WTC11 (cell line): ENCODE results near the gene PTCSC3.

Experiments used
- NR2C2 ChIP-seq: sonication (generic); formaldehyde crosslinking; IDR thresholded peaks from 2 replicates; pipeline ENCODE4 v1.8.0; 2022; ENCODE audit warnings: mild to moderate bottlenecking, missing genetic modification reagents
- NR3C1 ChIP-seq: sonication (generic); formaldehyde crosslinking; conservative IDR thresholded peaks from 2 replicates; pipeline ENCODE4 v1.8.1; 2023; ENCODE audit warnings: low read depth, mild to moderate bottlenecking, missing genetic modification reagents
- RORB ChIP-seq: fragments of 250-450 bp; sonication (Bioruptor Pico); IDR thresholded peaks from 2 replicates; pipeline ENCODE4 v1.9.0; 2021; ENCODE audit warnings: mild to moderate bottlenecking
- SP1 ChIP-seq: sonication (generic); formaldehyde crosslinking; conservative IDR thresholded peaks from 2 replicates; pipeline ENCODE4 v1.8.1; 2022; ENCODE audit warnings: missing genetic modification reagents
- TF ChIP-seq, protein P1 (sequence below): fragments of 200-600 bp; IDR thresholded peaks from 2 replicates; pipeline ENCODE4 v1.8.0; 2022; ENCODE audit warnings: antibody characterized with exemption

- TF ChIP-seq RORB (CRISPR knock-in tag), result no peak
- TF ChIP-seq NR3C1 (CRISPR knock-in tag), result no peak
- no peak for TF ChIP-seq SP1 (CRISPR knock-in tag)
- TF ChIP-seq, protein P1, sequence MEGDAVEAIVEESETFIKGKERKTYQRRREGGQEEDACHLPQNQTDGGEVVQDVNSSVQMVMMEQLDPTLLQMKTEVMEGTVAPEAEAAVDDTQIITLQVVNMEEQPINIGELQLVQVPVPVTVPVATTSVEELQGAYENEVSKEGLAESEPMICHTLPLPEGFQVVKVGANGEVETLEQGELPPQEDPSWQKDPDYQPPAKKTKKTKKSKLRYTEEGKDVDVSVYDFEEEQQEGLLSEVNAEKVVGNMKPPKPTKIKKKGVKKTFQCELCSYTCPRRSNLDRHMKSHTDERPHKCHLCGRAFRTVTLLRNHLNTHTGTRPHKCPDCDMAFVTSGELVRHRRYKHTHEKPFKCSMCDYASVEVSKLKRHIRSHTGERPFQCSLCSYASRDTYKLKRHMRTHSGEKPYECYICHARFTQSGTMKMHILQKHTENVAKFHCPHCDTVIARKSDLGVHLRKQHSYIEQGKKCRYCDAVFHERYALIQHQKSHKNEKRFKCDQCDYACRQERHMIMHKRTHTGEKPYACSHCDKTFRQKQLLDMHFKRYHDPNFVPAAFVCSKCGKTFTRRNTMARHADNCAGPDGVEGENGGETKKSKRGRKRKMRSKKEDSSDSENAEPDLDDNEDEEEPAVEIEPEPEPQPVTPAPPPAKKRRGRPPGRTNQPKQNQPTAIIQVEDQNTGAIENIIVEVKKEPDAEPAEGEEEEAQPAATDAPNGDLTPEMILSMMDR, result no peak
- no peak for TF ChIP-seq NR2C2
These were observed 71.1 kb downstream of the PTCSC3 start for GRCh38 chr14:36105401-36105800.
